ENCODE measurements around the gene EFHC1.

GRCh38 chr6:52509281-52510212 is 89.4 kb downstream of the EFHC1 start:
- no peak for TF ChIP-seq CTCF (IDR thresholded peaks at IDR 0.05)
- no peak for TF ChIP-seq EP300 (IDR thresholded peaks at IDR 0.05)
- no peak for TF ChIP-seq POLR2A (IDR thresholded peaks at IDR 0.05)
